ENCODE results near the gene RNF150. TPM values are rescaled to one million over a fixed set of nuclear protein-coding genes. Genes with fewer than 3 reads are reported as not detected.

The RNF150 gene
- total and polyA plus RNA-seq, 2 of the 8 experiments (the other 6 are each of a cell fraction or from before 2014, with no cell fraction given): 3.4 to 4.8 TPM

- H2AK5ac ChIP-seq (ENCODE audit: low read depth, low read length): no peak overlapping the region
- DNase-seq (ENCODE audit: low read depth in 1 of 2, low spot score in 2 of 2) (no peak), FAIRE-seq (no peak)
- H2BK120ac ChIP-seq (replicated peaks; ENCODE audit: low read depth, low read length): no peak overlapping the region
- no peak overlapping the region for H2BK15ac ChIP-seq (ENCODE audit: low read length)
- no peaks in the 10 kb centered on the region for H3K36me3 ChIP-seq (ENCODE audit: control insufficient read depth in 2 of 4, insufficient read depth in 4 of 4, low read length in 3 of 4)
- H3K56ac ChIP-seq (replicated peaks; ENCODE audit: insufficient read length, low read depth, low read length): no peak overlapping the region
- CTCF ChIA-PET (ENCODE audit: partially characterized antibody): no interaction called here
- H2BK5ac ChIP-seq (ENCODE audit: low read depth, low read length): no peak overlapping the region
- H3K4me3 ChIP-seq (ENCODE audit: extremely low read depth in 1 of 4, insufficient read depth in 2 of 4, low read depth in 3 of 4, low read length in 4 of 4): no peak overlapping the region
- peaks cover 0 to 2% of the 10 kb centered on the region in 2 experiments for H4K20me1 ChIP-seq (replicated peaks in 1 of 2; ENCODE audit: control insufficient read depth in 1 of 2, insufficient read depth in 2 of 2, low read length in 2 of 2)
- H3K23ac ChIP-seq (ENCODE audit: insufficient read length): no peak overlapping the region
- H3K27ac ChIP-seq (ENCODE audit: low read depth, low read length): no peak overlapping the region
- H3K18ac ChIP-seq (ENCODE audit: extremely low read depth, low read length): no peak overlapping the region
- 96% methylated on average over 2 of the region's 2 CpGs; no CpG with 5 or more reads in 1 of the 2 experiments for WGBS, 2 experiments (ENCODE audit: extremely low coverage in 1 of 2, insufficient coverage in 1 of 2, insufficient read length in 1 of 2, insufficient replicate concordance in 2 of 2, low coverage in 1 of 2, low lambda C conversion rate in 2 of 2, missing lambda C conversion rate in 1 of 2)
- H3K23me2 ChIP-seq (ENCODE audit: low read depth, low read length): no peaks in the 10 kb centered on the region
- H4K5ac ChIP-seq (ENCODE audit: insufficient read length, low read depth, low read length): no peak overlapping the region
- H3K79me2 ChIP-seq (ENCODE audit: control insufficient read depth in 1 of 2, insufficient read depth in 2 of 2, low read length in 2 of 2): no peaks in the 10 kb centered on the region
- no peak overlapping the region for H2AFZ ChIP-seq (ENCODE audit: low read length)
- H4K91ac ChIP-seq (replicated peaks; ENCODE audit: insufficient read length, low read length): no peak overlapping the region
- TF ChIP-seq EP300 (IDR thresholded peaks at IDR 0.05; ENCODE audit: borderline replicate concordance in 1 of 2, low read depth in 2 of 2, low read length in 2 of 2) (no peak), POLR2AphosphoS5 (IDR thresholded peaks at IDR 0.05; ENCODE audit: low read depth, low read length) (no peak), NANOG (IDR thresholded peaks at IDR 0.05; ENCODE audit: insufficient read depth, low read depth, low read length, poor library complexity, severe bottlenecking) (no peak), SIN3A (conservative IDR thresholded peaks at IDR 0.05 in 1 of 2, IDR thresholded peaks at IDR 0.05 in 1 of 2; ENCODE audit: low read depth in 1 of 2, low read length in 2 of 2) (no peak), SUZ12 (IDR thresholded peaks at IDR 0.05; ENCODE audit: low read length) (no peak), KDM5A (IDR thresholded peaks at IDR 0.05; ENCODE audit: low read length) (no peak)
- no peaks in the 10 kb centered on the region for H3K79me1 ChIP-seq (ENCODE audit: low read depth, low read length)
- no peaks in the 10 kb centered on the region for H3K4me1 ChIP-seq (replicated peaks in 1 of 4; ENCODE audit: control insufficient read depth in 3 of 4, insufficient read depth in 4 of 4, low read length in 3 of 4)
- H4K8ac ChIP-seq (ENCODE audit: extremely low read depth, insufficient read depth, low read length): no peak overlapping the region
- no peaks in the 10 kb centered on the region for H3K9me3 ChIP-seq (ENCODE audit: insufficient read depth in 2 of 2, low read depth in 1 of 2, low read length in 1 of 2)
- POLR2A ChIA-PET (ENCODE audit: partially characterized antibody): no interaction called here
- H2BK12ac ChIP-seq (ENCODE audit: low read depth, low read length): no peak overlapping the region
- no peak overlapping the region for H3K4ac ChIP-seq (replicated peaks; ENCODE audit: insufficient read length, low read depth, low read length)
- H3K4me2 ChIP-seq (ENCODE audit: insufficient read depth in 1 of 2, low read depth in 2 of 2, low read length in 2 of 2): no peak overlapping the region
- no peaks in the 10 kb centered on the region for H3K27me3 ChIP-seq (replicated peaks in 1 of 4; ENCODE audit: control insufficient read depth in 3 of 4, extremely low read depth in 1 of 4, insufficient read depth in 3 of 4, low read length in 3 of 4)
- H3K9ac ChIP-seq (replicated peaks in 1 of 4; ENCODE audit: extremely low read depth in 1 of 4, low read depth in 3 of 4, low read length in 3 of 4): no peak overlapping the region
- no peak overlapping the region for H2BK20ac ChIP-seq (ENCODE audit: low read length)
- no peak overlapping the region for H3K14ac ChIP-seq (ENCODE audit: insufficient read length)
These were observed 188.7 kb downstream of the RNF150 start for GRCh38 chr4:140944572-140944971.

Data from H1 (cell line).